Testis (tissue), 3 donors: ENCODE measurements around the gene GSDME. TPM values are rescaled to one million over a fixed set of nuclear protein-coding genes. Genes with fewer than 3 reads are reported as not detected.

Experiments used
- DNase-seq: peaks from one replicate; pipeline ENCODE4 v3.0.0-alpha.2; 2019
- H3K27ac ChIP-seq, 2 donors: fragments of 200-600 bp; sonication (generic); one replicate each; pipeline ENCODE4 v1.5.1; 2019
- H3K27me3 ChIP-seq: fragments of 200-600 bp; sonication (generic); one replicate; pipeline ENCODE4 v1.5.1; 2019
- H3K36me3 ChIP-seq: fragments of 200-600 bp; sonication (generic); one replicate; pipeline ENCODE4 v1.5.1; 2017; ENCODE audit warnings: low read depth; ENCODE audit errors: missing control alignments
- H3K4me1 ChIP-seq: fragments of 200-600 bp; sonication (generic); one replicate; pipeline ENCODE4 v1.5.1; 2019
- H3K4me3 ChIP-seq, 2 donors: fragments of 200-600 bp; sonication (generic); one replicate each; pipeline ENCODE4 v1.5.1; 2017 to 2019
- H3K9me3 ChIP-seq: fragments of 200-600 bp; sonication (generic); one replicate; pipeline ENCODE4 v1.5.1; 2017
- CTCF ChIP-seq, 3 experiments: fragments of 450-650 bp in 2 of 3; fragments of 200-600 bp in 1 of 3; sonication (generic) in 1 of 3; IDR thresholded peaks; one replicate each; pipeline ENCODE4 v1.5.1; 2016 to 2019; ENCODE audit warnings: antibody characterized with exemption in 3 of 3, mild to moderate bottlenecking in 2 of 3, moderate library complexity in 1 of 3
- POLR2A ChIP-seq: fragments of 450-650 bp; IDR thresholded peaks from one replicate; pipeline ENCODE4 v1.6.1; 2017; ENCODE audit warnings: antibody characterized with exemption, mild to moderate bottlenecking, moderate library complexity
- WGBS, 2 donors: methylation state at CpG; one replicate each; pipeline ENCODE4 v1.1.5; 2018; 5-methylcytosine and 5-hydroxymethylcytosine counted together
- intact Hi-C: fragments of 100-400 bp; cut with DNase I; formaldehyde crosslinking; loops from one replicate; pipeline ENCODE4 v1.15.1; 2023; ENCODE audit warnings: low total_unique reads
- polyA plus RNA-seq: library from polyadenylated mRNA; stranded (reverse); fragments of 350-450 nt; fragmentation: Illumina TruSeq; extraction: RNeasy Lipid Tissue Mini Kit (QIAGEN cat#74804); gene quantifications from one replicate; pipeline ENCODE4 v1.2.3, GENCODE V29; 2014; ENCODE audit warnings: low read depth, low replicate concordance; ENCODE audit not compliant: insufficient read depth
- total RNA-seq, 2 donors: library from RNA; depleted of rRNA; stranded (reverse); fragments of >200 nt; gene quantifications; one replicate each; pipeline ENCODE4 v1.2.3, GENCODE V29; 2016

GSDME gene
- total and polyA plus RNA-seq, 3 donors from 2014 or later = 31.8 to 59.4 (median 55.0) TPM

GRCh38 chr7:24654305-24654704 is 103.0 kb downstream of the GSDME start:
- Histone ChIP-seq H3K9me3 (no peaks in the 10 kb centered on the region), H3K27me3 (no peaks in the 10 kb centered on the region), H3K4me3 (no peak overlapping the region), H3K4me1 (no peaks in the 10 kb centered on the region), H3K36me3 (no peaks in the 10 kb centered on the region), H3K27ac (no peak overlapping the region)
- 76% methylated on average over 1 of the region's 1 CpG for WGBS, 2 donors
- TF ChIP-seq POLR2A (no peak), CTCF (IDR thresholded peaks at IDR 0.05) (no peak)
- DNase-seq = no peak
- intact Hi-C loops = no loop called here

GRCh38 chr7:24653316-24654085 is 103.8 kb downstream of the GSDME start:
- H3K27ac ChIP-seq = no peak overlapping the region
- TF ChIP-seq POLR2A = no peak
- no peaks in the 10 kb centered on the region for H3K27me3 ChIP-seq
- no peaks in the 10 kb centered on the region for H3K36me3 ChIP-seq
- intact Hi-C loops = no loop called here
- H3K4me3 ChIP-seq = no peak overlapping the region
- no peaks in the 10 kb centered on the region for H3K4me1 ChIP-seq
- DNase-seq = no peak
- 50 to 56% methylated on average over 4 of the region's 4 CpGs for WGBS, 2 donors
- H3K9me3 ChIP-seq = no peaks in the 10 kb centered on the region

DNA sequence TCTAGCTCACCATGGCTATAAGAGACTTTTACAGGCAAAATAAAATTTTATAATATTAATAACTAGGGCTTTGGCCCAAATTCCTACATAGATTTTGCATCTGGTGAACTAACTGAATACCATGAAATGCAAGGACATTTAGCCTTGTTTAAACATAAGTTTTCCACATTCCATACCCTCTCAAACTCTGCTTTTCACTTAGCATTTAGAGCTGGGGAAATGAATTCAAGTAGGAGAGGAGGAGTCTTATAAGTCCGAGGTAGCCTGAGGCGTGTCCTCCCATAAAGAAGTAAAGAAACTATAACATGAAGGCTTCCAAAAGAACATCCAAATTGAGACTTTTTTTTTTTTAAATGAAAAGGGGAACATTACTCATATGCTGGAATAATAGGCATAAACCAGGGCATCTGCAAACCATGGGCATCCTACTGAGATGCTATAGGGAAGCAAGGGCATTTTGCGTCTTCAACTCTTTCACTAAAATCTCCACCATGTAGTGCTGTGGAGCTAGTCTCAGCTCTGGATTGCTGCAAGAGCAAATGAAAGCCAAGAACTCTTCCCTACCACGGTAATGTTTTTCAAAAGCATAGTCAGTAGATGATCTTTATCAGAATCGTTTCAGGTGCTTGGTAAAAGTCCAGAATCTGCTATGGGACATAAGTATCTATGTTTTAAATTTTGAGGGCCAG is 104.9 kb downstream of the GSDME start:
- Histone ChIP-seq H3K4me3 (no peak overlapping the region), H3K27ac (no peak overlapping the region), H3K27me3 (no peaks in the 10 kb centered on the region), H3K36me3 (no peaks in the 10 kb centered on the region), H3K9me3 (no peaks in the 10 kb centered on the region), H3K4me1 (no peaks in the 10 kb centered on the region)
- intact Hi-C loops = no loop called here
- 74 to 76% methylated on average over 5 of the region's 5 CpGs for WGBS, 2 donors
- no peak for TF ChIP-seq CTCF (IDR thresholded peaks at IDR 0.05)
- no peak for TF ChIP-seq POLR2A
- no peak for DNase-seq

Other genes starting within 250 kb of the GSDME start
- gene PALS2, start 184.0 kb downstream of the GSDME start, total RNA-seq = 10 to 100 TPM; 26.9 to 30.8 TPM
- gene PALS2, start 184.0 kb downstream of the GSDME start, polyA plus RNA-seq = 80.2 TPM
- 1 to 10 TPM; 6.9 to 9.4 TPM for gene OSBPL3, start 222.7 kb upstream of the GSDME start, total RNA-seq
- 5.6 TPM for gene OSBPL3, start 222.7 kb upstream of the GSDME start, polyA plus RNA-seq